ENCODE results near the gene ZBTB34. TPM values are rescaled to one million over a fixed set of nuclear protein-coding genes. Genes with fewer than 3 reads are reported as not detected.

Gene ZBTB34
- total RNA-seq, 4 donors from 2014 or later = 8.0 to 16.4 (median 13.4) TPM

DNA sequence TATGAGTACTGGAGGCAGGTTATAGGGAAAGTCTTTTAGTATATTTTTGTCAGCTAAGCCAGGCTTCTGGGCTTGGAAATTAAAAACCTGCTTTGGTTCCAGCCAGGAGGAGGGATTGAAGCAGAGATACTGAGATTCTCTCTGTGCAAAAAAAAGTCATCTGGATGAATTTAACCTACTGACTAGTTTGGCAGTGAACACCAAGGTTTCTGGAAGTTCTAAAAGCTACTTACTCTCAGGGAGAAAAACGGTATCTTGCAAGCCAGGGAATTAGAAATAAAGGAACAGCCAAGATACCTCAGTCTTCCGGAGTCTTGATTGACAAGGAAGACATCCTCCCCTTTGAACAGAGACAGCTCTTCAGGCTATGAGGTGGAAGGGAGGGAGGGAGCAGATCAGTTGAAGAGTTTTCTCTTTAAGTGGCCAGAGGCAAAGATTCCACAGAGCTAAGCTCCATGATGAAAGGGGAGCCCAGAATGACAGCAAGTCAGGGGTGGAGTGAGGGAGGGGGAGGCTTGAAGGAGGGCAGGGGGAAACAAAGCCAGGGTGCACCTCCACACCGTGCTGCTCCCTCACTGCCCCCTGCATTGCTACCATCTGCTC, 8.3 kb upstream of the ZBTB34 start:
- TF ChIP-seq, protein P1, sequence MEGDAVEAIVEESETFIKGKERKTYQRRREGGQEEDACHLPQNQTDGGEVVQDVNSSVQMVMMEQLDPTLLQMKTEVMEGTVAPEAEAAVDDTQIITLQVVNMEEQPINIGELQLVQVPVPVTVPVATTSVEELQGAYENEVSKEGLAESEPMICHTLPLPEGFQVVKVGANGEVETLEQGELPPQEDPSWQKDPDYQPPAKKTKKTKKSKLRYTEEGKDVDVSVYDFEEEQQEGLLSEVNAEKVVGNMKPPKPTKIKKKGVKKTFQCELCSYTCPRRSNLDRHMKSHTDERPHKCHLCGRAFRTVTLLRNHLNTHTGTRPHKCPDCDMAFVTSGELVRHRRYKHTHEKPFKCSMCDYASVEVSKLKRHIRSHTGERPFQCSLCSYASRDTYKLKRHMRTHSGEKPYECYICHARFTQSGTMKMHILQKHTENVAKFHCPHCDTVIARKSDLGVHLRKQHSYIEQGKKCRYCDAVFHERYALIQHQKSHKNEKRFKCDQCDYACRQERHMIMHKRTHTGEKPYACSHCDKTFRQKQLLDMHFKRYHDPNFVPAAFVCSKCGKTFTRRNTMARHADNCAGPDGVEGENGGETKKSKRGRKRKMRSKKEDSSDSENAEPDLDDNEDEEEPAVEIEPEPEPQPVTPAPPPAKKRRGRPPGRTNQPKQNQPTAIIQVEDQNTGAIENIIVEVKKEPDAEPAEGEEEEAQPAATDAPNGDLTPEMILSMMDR (IDR thresholded peaks at IDR 0.05) = no peak
- DNase-seq (ENCODE audit: low spot score) = no peak
- ATAC-seq (ENCODE audit: low FRiP score) = no peak

DNA sequence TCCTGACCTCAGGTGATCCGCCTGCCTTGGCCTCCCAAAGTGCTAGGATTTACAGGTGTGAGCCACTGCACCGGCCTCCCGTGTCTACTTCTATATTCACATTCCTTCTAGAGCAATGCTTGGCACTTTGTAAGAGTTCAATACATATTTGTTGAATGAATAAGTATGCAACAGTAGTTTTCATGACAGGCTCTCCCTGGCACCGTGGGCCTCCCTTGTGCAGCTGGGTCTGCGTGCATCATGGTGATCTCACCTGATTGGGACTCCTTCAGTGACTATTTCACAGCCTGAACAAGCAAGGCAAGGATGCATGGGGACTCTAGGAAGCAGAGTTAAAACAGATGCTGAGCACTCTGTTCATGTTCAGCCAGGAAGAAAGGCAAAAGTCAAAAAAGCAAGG, 6.8 kb upstream of the ZBTB34 start:
- DNase-seq (ENCODE audit: low spot score) (no peak), ATAC-seq (ENCODE audit: low FRiP score) (no peak)
- TF ChIP-seq, protein P1 (IDR thresholded peaks at IDR 0.05) = no peak

DNA sequence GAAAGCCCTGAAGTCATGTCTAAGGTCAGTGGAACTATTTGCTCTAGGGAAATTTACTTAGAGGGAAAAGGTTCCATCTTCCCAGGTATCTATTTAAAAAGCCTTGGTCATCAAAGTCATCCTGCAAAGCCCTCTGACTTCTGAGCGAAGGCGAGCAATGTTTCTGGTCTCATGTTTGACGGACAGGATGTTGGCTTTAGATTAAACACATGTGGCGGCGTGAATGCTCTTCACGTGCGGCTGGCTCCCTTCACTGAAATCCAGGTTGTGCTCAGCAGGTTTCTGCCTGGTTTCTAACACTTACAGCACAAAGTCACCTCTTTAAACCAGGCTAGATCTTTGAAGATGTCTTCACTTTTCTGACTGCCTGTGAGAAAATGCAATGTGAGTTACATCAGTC, 5.7 kb upstream of the ZBTB34 start:
- TF ChIP-seq, protein P1 (IDR thresholded peaks at IDR 0.05) = no peak
- no peak for ATAC-seq (ENCODE audit: low FRiP score)

GRCh38 chr9:126856326-126856877, 4.0 kb upstream of the ZBTB34 start:
- DNase-seq (ENCODE audit: low spot score) (no peak), ATAC-seq (ENCODE audit: low FRiP score) (no peak)
- TF ChIP-seq, protein P1 (IDR thresholded peaks at IDR 0.05) = no peak

More for the DNA sequence above, 5.7 kb upstream of the ZBTB34 start:
- DNase-seq (ENCODE audit: low spot score) = no peak

GRCh38 chr9:126857261-126857960, 3.0 kb upstream of the ZBTB34 start:
- ATAC-seq (ENCODE audit: low FRiP score) (no peak), DNase-seq (ENCODE audit: low spot score) (no peak)
- TF ChIP-seq, protein P1 (IDR thresholded peaks at IDR 0.05) = no peak

DNA sequence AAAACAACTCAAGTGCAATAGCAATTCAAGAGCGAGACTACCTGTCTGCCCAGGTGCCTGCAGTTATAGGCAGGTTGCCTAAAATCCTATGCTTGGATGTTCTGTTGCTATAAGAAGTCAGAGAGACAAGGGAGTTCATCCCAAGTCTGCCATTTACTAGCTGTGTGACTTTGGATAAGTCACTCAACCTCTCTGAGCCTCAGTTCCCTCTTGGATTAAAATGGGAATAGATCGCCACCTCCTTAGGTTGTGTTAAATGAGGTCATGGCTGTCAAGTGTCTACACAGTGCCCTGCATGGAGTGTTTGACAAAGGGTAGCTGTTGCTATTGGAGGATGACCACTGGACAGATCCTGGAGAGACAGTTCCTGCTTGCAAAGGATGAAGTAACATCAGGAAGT, 1.3 kb upstream of the ZBTB34 start:
- no peak for DNase-seq (ENCODE audit: low spot score)
- TF ChIP-seq, protein P1 (IDR thresholded peaks at IDR 0.05) = no peak
- no peak for ATAC-seq (ENCODE audit: low FRiP score)
